HG03565 (cell line): ENCODE data around the gene ECHDC3.
"Not testable (repeated sequence)": the region's sequence is repeated elsewhere in the genome, so short reads cannot be mapped to it uniquely, and the experiment has no call there.

Experiments
- ATAC-seq: cut with Tn5 transposase; IDR thresholded peaks from one replicate; pipeline ENCODE4 v1.9.1; 2021; ENCODE audit warnings: mild to moderate bottlenecking, moderate library complexity; ENCODE audit not compliant: unreplicated experiment

Gene ECHDC3

DNA sequence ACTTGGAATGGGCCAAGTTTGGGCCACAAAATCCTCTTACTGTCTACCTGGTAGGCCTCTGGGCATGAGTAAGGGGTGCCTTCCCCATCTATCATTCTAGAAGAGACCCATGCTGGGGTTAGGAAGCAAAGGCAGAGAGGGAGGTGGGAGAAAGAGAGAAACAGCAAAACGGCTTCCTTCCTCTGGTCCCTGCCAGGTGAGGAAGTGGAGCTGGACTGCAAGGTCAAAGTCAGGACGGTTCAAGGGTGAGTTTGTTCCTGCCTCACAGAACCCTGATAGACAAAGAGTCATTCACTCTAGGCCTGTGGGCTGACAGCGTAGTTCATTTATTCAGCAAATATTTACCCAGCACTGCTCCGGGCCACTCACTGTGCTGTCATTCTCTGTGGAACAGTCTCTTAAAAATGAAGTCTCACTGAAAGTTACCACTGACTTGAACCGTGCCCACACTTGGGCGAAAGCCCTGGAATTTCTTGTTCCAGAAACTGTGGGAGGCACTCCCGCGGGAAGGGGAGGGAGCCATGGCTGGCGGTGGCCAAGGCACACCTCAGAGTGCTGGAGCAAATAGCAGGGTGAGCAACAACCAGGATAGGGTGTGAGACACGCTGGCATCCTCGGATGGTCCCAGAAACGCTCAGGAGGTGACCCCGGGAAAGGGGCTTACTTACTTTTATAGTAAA lies 26.2 kb upstream of the ECHDC3 start:
- ATAC-seq, result no peak

DNA sequence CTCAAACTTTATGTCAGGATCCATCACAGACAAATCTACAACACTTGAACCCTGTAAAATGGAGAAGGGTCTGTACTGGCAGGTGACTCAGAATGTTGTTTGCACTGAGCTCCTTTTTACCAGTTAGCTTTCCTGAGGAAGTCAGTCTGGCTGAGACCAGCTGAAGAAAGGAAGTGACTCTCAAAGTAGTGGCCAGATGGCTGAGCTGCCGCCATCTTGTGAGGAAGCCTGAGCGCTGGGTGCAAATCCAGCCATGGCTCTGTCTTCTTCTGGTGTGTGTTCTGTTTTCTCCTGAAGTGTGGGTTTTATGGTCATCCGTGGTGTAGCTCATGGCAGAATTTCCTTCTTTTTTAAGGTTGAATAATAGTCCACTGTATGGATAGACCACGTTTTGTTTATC lies 25.5 kb upstream of the ECHDC3 start:
- ATAC-seq, result no peak

DNA sequence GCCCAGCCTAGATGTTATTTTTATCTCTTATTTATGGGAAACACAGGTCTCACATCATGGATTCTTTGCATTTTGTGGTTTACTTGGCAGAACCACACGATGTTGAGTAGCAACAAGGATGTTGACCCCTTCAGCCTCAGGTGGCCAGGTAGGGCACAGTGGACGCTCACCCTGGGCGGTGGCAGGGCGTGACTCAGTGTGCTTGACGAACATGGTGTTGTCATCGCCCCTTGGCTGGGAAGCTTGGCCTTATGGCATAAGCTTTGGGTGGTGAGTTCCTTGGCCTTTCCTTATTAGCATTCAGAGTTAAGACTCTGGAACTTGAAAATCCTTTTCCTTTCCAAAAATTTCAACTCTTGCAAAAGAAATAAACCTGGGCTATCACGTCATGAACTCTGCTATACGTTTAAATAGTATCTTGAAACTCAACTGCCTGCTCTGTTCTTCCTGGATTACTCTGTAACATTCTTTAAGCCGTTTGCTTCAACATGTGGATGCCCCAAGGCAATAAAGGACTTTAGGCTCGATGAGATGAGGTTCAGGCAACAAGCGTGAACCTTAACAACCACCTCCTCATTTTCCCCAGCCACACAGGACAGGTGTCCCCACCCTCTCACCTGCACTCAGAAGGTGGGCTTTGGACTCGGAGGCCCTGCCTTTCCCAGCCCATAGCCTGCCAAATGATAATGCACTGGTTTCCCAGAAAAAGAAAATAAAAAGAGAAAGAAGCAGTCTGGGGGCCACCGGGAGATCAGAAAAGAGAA lies 22.5 kb upstream of the ECHDC3 start:
- no peak for ATAC-seq

DNA sequence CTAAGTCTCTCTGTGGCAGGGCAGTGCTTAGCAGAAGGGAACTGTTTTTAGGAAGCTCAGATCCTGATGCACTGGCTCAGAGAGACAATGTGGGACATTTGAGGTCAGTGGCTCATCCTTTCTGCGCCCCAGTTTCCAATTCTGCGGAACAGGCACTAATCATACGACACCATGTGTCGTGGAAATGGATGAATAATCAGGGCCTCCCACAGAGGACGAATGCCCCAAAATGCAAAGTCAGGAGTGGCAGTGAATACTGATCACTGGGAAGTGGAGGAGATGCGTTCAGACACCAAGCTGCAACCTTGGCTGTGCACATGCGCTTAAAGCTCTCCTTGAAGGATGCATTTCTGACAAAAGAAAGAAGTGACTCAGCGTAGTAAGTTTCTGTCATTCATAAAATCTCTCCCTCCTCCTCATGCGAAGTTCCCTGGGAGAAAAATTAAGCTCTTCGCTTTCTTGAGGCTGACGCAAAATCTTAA lies 21.9 kb upstream of the ECHDC3 start:
- no peak for ATAC-seq

GRCh38 chr10:11721806-11722205 lies 20.4 kb upstream of the ECHDC3 start:
- ATAC-seq, result no peak

- ATAC-seq, result no peak
These were observed 18.8 kb upstream of the ECHDC3 start for GRCh38 chr10:11723359-11723758.

GRCh38 chr10:11724938-11725776 lies 17.0 kb upstream of the ECHDC3 start:
- ATAC-seq, result peak; percentile 65

- no peak for ATAC-seq
These were observed 16.3 kb upstream of the ECHDC3 start for GRCh38 chr10:11725912-11726311.

- no peak for ATAC-seq
These were observed 14.6 kb upstream of the ECHDC3 start for GRCh38 chr10:11727563-11727962.

DNA sequence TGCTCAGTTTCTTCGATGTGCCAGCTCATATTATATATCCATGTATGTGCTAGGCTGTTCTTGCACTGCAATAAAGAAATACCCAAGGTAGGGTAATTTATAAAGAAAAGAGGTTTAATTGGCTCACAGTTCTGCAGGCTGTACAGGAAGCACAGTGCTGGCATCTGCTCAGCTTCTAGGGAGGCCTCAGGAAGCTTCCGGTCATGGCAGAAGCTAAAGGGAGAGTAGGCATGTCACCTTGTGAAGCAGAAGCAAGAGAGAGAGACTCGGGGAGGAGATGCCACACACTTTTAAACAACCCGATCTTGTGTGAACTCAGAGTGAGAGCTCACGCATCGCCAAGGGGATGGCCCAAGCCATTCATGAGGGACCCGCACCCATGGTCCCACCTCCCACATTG lies 13.8 kb upstream of the ECHDC3 start:
- no peak for ATAC-seq

- no peak for ATAC-seq
These were observed 12.3 kb upstream of the ECHDC3 start for GRCh38 chr10:11729790-11730315.

DNA sequence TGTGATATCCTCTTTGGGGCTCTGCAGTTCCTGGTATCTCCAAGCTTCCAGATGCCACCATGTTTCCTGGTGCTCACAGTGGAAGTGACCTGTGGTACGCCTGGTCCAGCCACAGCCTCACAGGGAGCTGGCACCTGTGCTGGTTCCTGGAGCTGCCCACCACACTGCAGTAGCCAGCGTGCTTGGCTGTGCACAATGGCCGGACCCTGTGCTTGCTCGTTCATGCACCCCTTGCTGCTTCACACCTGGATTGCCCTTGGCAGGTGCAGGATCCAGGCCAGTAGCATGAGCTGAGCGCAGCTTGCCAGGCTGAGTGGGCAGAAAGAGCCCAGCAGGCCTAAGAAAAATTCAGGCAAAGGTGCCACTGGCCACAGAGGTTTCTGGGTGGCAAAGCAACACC lies 11.4 kb upstream of the ECHDC3 start:
- no peak for ATAC-seq

DNA sequence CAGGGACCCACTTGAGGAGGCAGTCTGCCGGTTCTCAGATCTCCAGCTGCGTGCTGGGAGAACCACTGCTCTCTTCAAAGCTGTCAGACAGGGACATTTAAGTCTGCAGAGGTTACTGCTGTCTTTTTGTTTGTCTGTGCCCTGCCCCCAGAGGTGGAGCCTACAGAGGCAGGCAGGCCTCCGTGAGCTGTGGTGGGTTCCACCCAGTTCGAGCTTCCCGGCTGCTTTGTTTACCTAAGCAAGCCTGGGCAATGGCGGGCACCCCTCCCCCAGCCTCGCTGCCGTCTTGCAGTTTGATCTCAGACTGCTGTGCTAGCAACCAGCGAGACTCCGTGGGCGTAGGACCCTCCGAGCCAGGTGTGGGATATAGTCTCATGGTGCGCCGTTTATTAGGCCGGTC lies 5.4 kb upstream of the ECHDC3 start:
- not testable (repeated sequence) for ATAC-seq

GRCh38 chr10:11737258-11738032 lies 4.7 kb upstream of the ECHDC3 start:
- not testable (repeated sequence) for ATAC-seq

DNA sequence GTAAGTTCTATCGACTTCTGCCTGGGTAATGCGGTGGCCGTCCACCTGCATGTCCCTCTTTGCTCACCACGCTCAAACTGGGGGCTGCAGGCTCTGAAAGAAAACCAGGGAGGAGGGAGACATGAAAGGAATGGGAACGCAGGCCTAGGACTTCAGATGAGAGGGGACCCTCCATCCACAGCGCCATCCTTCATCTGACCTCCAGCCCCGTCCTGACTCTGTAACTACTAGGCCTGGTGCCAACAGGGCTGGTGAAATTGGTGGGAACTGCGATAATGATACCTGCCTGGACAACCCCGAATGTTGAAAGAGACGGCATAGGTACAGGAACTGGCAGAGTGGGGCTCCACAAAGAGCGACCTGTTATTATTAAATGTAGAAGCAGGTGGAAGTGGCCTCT lies 1.3 kb upstream of the ECHDC3 start:
- no peak for ATAC-seq

DNA sequence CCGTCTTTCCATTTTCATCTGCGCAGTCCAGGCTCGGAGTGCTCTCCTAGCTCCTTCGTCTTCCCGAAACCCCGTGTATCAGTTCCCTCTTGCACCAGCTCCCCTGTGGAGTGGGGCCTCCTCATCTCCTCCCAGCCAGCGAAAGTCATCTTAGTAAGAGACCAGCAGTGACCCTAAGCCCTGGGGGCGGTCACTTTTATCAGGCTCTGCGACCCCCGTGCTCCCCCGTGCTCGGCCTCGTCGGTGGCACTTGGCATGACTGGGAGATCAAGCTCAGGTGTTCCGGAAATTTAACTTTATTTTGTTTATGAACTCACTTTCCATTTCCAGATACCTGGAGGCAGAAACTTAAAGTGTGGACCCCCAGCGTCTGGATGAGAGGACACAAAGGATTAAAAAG lies 574 bp upstream of the ECHDC3 start:
- no peak for ATAC-seq

DNA sequence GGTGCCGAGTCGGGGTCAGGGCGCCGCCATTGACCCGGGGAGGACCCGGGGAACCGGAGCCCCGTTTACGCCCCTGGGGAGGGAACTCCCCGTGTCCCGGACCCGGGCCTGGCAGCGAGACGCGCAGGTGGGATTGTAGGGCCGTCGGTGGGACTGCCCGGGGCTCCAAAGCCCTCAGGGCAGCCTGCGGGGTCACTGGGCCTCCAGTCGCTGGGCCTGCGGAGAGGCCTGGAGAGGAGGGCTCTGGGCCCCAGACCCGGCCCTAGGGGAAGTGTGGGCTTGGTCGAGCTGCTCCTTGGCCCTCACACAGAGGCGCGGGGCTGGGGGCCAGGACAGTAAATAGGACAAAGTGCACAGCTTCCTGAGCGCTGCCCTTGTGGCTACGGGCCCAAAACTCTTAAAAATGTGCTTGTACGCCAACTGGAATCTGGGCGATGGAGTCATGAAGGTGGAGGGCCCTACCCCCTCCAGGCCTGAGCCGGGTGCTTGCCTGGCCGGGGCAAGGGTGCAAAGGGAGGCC lies 657 bp downstream of the ECHDC3 start:
- no peak for ATAC-seq

DNA sequence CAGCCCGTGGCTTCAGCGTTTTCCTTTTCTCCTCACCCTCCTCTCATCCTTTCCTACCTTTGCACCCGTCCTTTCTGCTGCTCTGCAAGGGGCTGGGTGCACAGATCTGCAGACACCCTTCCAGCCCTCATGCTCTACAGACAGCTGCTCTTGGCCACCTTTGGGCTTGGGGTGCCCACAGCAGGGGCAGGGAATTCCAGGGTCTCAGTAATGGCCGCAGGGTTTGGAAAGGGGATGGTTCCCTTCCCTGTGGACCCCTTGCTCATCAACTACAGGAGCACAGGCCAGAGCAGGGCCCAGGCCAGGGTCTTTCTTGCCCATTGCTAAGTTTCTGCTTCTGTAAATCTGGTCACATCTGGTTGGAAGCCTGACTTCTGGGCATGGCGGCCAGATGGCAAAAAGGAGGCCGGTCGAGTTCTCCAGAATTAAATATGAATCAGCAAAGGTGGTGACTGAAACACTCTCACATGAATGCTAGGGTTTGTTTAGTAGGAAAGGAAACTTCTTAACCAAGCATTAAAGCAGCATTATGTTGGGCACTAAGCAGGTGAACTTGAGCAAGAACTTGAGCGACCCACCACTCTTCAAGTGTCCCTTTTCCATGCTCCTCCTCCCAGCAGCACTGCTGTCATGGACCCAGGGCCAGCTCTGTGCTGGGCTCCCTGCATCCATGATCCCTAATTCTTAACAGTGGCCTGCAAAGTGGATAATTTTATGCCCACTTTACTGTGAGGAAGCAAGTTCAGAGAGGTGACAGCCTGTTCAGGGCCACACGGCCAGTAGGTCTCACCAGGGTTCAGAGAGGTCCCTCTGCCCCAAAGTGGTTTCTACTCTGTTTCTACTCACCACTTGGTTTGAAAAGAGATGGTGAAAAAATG lies 1.5 kb downstream of the ECHDC3 start:
- ATAC-seq, result no peak

DNA sequence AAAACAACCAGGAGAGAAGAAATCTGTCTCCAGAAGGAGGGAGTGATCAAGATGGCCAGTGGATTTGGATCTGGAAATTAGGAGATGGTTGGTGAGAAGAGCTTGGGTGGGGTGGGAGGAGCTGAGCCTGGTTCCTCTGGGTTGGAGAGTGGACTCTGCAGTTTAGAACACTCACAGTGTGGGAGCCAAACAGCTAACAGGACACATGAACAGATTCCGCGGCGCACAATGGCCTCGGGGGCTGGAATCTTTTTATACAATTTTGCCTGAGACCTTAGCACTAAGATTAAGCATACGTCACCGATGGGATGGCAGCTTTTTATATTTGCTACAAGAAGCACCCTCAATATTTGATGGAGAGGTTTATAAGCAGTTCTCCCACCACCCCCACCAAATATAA lies 2.9 kb downstream of the ECHDC3 start:
- ATAC-seq, result no peak
